H7 (cell line): ENCODE data around the gene FRMD4A. TPM values are rescaled to one million over a fixed set of nuclear protein-coding genes. Genes with fewer than 3 reads are reported as not detected.

Experiments
- DNase-seq: peaks from one replicate; pipeline ENCODE4 v3.0.0; 2012
- H3K27me3 ChIP-seq: 2 replicates; pipeline ENCODE4 v1.6.0; 2011; ENCODE audit warnings: mild to moderate bottlenecking, low read length; ENCODE audit not compliant: control insufficient read depth, insufficient read depth
- H3K36me3 ChIP-seq: replicated peaks from 2 replicates; pipeline ENCODE4 v1.5.1; 2011; ENCODE audit warnings: low read length; ENCODE audit not compliant: control insufficient read depth, insufficient read depth
- H3K4me3 ChIP-seq: 2 replicates; pipeline ENCODE4 v1.5.1; 2011; ENCODE audit warnings: low read depth, mild to moderate bottlenecking, control low read depth, low read length, moderate library complexity; ENCODE audit not compliant: insufficient read depth
- total RNA-seq: library from RNA; depleted of rRNA; stranded (reverse); fragments of >200 nt; shearing (Covaris generic); gene quantifications from 2 replicates; pipeline ENCODE4 v1.2.3, GENCODE V29; 2014

FRMD4A gene
- total RNA-seq, 1 experiment from 2014 or later, result 10.8 TPM

- Histone ChIP-seq H3K36me3 (no peaks in the 10 kb centered on the region), H3K27me3 (no peaks in the 10 kb centered on the region; the same call in 1 of the 2 replicates), H3K4me3 (no peak overlapping the region)
- DNase-seq, result no peak
Observed at GRCh38 chr10:14358886-14359573, 28.3 kb upstream of the FRMD4A start.

- DNase-seq, result no peak
- Histone ChIP-seq H3K27me3 (no peaks in the 10 kb centered on the region), H3K36me3 (no peaks in the 10 kb centered on the region), H3K4me3 (no peak overlapping the region)
Observed at GRCh38 chr10:14356921-14357320, 26.2 kb upstream of the FRMD4A start.

GRCh38 chr10:14355750-14356149 is 25.0 kb upstream of the FRMD4A start:
- no peak overlapping the region for H3K4me3 ChIP-seq
- no peak for DNase-seq
- no peaks in the 10 kb centered on the region for H3K27me3 ChIP-seq
- no peaks in the 10 kb centered on the region for H3K36me3 ChIP-seq

- DNase-seq, result peak; percentile 29
- H3K36me3 ChIP-seq, result no peaks in the 10 kb centered on the region
- no peak overlapping the region for H3K4me3 ChIP-seq
- H3K27me3 ChIP-seq, result no peaks in the 10 kb centered on the region
Observed at GRCh38 chr10:14353291-14353913, 22.7 kb upstream of the FRMD4A start.

GRCh38 chr10:14350006-14350405 is 19.3 kb upstream of the FRMD4A start:
- Histone ChIP-seq H3K27me3 (no peaks in the 10 kb centered on the region), H3K36me3 (no peaks in the 10 kb centered on the region), H3K4me3 (no peak overlapping the region)
- no peak for DNase-seq

- H3K27me3 ChIP-seq, result no peaks in the 10 kb centered on the region
- no peak for DNase-seq
- H3K36me3 ChIP-seq, result no peaks in the 10 kb centered on the region
- H3K4me3 ChIP-seq, result no peak overlapping the region
Observed at GRCh38 chr10:14349081-14349480, 18.4 kb upstream of the FRMD4A start.

GRCh38 chr10:14345262-14345661 is 14.5 kb upstream of the FRMD4A start:
- Histone ChIP-seq H3K36me3 (no peaks in the 10 kb centered on the region), H3K4me3 (no peak overlapping the region), H3K27me3 (no peaks in the 10 kb centered on the region)
- DNase-seq, result no peak

- Histone ChIP-seq H3K27me3 (no peaks in the 10 kb centered on the region), H3K4me3 (no peak overlapping the region), H3K36me3 (no peaks in the 10 kb centered on the region)
- no peak for DNase-seq
Observed at GRCh38 chr10:14340051-14340744, 9.5 kb upstream of the FRMD4A start.

GRCh38 chr10:14336736-14337135 is 6.0 kb upstream of the FRMD4A start:
- Histone ChIP-seq H3K36me3 (no peaks in the 10 kb centered on the region), H3K4me3 (no peak overlapping the region), H3K27me3 (no peaks in the 10 kb centered on the region)
- DNase-seq, result no peak

GRCh38 chr10:14334771-14335170 is 4.0 kb upstream of the FRMD4A start:
- DNase-seq, result no peak

GRCh38 chr10:14333606-14334005 is 2.9 kb upstream of the FRMD4A start:
- no peak for DNase-seq

More at GRCh38 chr10:14334771-14335170, 4.0 kb upstream of the FRMD4A start:
- Histone ChIP-seq H3K27me3 (no peaks in the 10 kb centered on the region), H3K36me3 (no peaks in the 10 kb centered on the region), H3K4me3 (no peak overlapping the region)

GRCh38 chr10:14332903-14333302 is 2.2 kb upstream of the FRMD4A start:
- H3K27me3 ChIP-seq, result no peaks in the 10 kb centered on the region
- DNase-seq, result no peak
- no peaks in the 10 kb centered on the region for H3K36me3 ChIP-seq
- no peak overlapping the region for H3K4me3 ChIP-seq

More at GRCh38 chr10:14333606-14334005, 2.9 kb upstream of the FRMD4A start:
- Histone ChIP-seq H3K4me3 (no peak overlapping the region), H3K27me3 (no peaks in the 10 kb centered on the region), H3K36me3 (no peaks in the 10 kb centered on the region)

- Histone ChIP-seq H3K4me3 (no peak overlapping the region), H3K36me3 (no peaks in the 10 kb centered on the region), H3K27me3 (no peaks in the 10 kb centered on the region)
- DNase-seq, result peak; percentile 63
Observed at GRCh38 chr10:14329746-14330173, 964 bp downstream of the FRMD4A start.

- peak; percentile 16 for DNase-seq
- Histone ChIP-seq H3K36me3 (no peaks in the 10 kb centered on the region), H3K4me3 (no peak overlapping the region)
Observed at GRCh38 chr10:14328881-14329672, 1.6 kb downstream of the FRMD4A start.

More at GRCh38 chr10:14328881-14329672, 1.6 kb downstream of the FRMD4A start:
- no peaks in the 10 kb centered on the region for H3K27me3 ChIP-seq
